ENCODE measurements around the gene COQ5. TPM values are rescaled to one million over a fixed set of nuclear protein-coding genes. Genes with fewer than 3 reads are reported as not detected.

COQ5 gene
- total and polyA plus RNA-seq, 2 of the 4 experiments (the other 2 are of a cell fraction): 21.6 to 25.1 TPM

- dilution Hi-C loops (cut with HindIII; ENCODE audit: low sequenced_read_pairs, unreplicated experiment): no loop called here
- ChIA-PET CTCF (no interaction called here), POLR2A (ENCODE audit: unreplicated experiment) (no interaction called here)
- Histone ChIP-seq H4K91ac (ENCODE audit: insufficient read depth, low read depth, low read length) (peak within 1 kb of the TSS; percentile 55; the same call in 1 of the 2 replicates), H2BK5ac (ENCODE audit: low read depth, low read length, poor library complexity, severe bottlenecking) (peak within 1 kb of the TSS; percentile 69), H3K56ac (ENCODE audit: extremely low read depth, insufficient read depth, low read length) (peak within 1 kb of the TSS; percentile 74; the same call in 1 of the 2 replicates), H3K14ac (replicated peaks; ENCODE audit: low read depth, low read length) (peak within 1 kb of the TSS; percentile 94), H3K79me1 (ENCODE audit: low read depth in 1 of 2, low read length in 2 of 2) (peaks cover 5 to 45% of the 10 kb centered on the region in 2 experiments; a peak in 3 of 4 replicates), H3K23ac (ENCODE audit: low read depth, low read length) (peak within 1 kb of the TSS; percentile 97), H3K18ac (ENCODE audit: low read depth, low read length) (no peak within 1 kb of the TSS; the same call in 1 of the 2 replicates), H2BK120ac (ENCODE audit: low read depth, low read length) (no peak within 1 kb of the TSS), H3K4ac (ENCODE audit: low read depth, low read length) (peak within 1 kb of the TSS; percentile 78), H2AFZ (replicated peaks; ENCODE audit: low read length, poor library complexity) (peak within 1 kb of the TSS; percentile 91), H2BK15ac (ENCODE audit: low read depth, low read length) (no peak within 1 kb of the TSS), H2AK5ac (ENCODE audit: low read depth, low read length) (peak within 1 kb of the TSS; percentile 31; the same call in 1 of the 2 replicates), H3K27ac (ENCODE audit: insufficient read depth, low read length) (peak within 1 kb of the TSS; percentile 55), H2AK9ac (replicated peaks; ENCODE audit: low read depth, low read length, poor library complexity) (peak within 1 kb of the TSS; percentile 97), H3K4me2 (ENCODE audit: low read depth, low read length) (peak within 1 kb of the TSS; percentile 98), H3K9me1 (ENCODE audit: insufficient read depth, low read length) (peaks cover 22% of the 10 kb centered on the region), H3K4me3 (ENCODE audit: insufficient read depth, low read depth, low read length) (peak within 1 kb of the TSS; percentile 58), H3K4me1 (ENCODE audit: control insufficient read depth, insufficient read depth, low read length) (peaks cover 11% of the 10 kb centered on the region; the same call in 1 of the 2 replicates), H2BK20ac (ENCODE audit: low read depth, low read length) (no peak within 1 kb of the TSS), H3K36me3 (ENCODE audit: control insufficient read depth, insufficient read depth, low read length) (peaks cover 3% of the 10 kb centered on the region; the same call in 1 of the 2 replicates), H3K9ac (ENCODE audit: low read depth, low read length) (peak within 1 kb of the TSS; percentile 61), H4K20me1 (ENCODE audit: insufficient read depth, low read length) (peaks cover 47% of the 10 kb centered on the region), H3K9me3 (ENCODE audit: control insufficient read depth, insufficient read depth, low read length) (no peaks in the 10 kb centered on the region), H3K27me3 (ENCODE audit: control insufficient read depth, insufficient read depth, low read length) (no peaks in the 10 kb centered on the region), H4K8ac (ENCODE audit: low read depth in 2 of 2, low read length in 2 of 2) (peak within 1 kb of the TSS; percentile 21 to 88; a peak in 2 of 4 replicates), H4K5ac (ENCODE audit: low read depth, low read length) (no peak within 1 kb of the TSS)
- ATAC-seq (ENCODE audit: low read depth) (peak; percentile 71), DNase-seq (peak; percentile 86)
- intact Hi-C loops (cut with micrococcal nuclease): no loop called here
- 0% methylated on average over 16 of the region's 43 CpGs; no CpG with 5 or more reads in 1 of the 2 experiments for WGBS, 2 experiments (ENCODE audit: extremely low coverage in 2 of 2, insufficient read length in 1 of 2)
- in situ Hi-C loops (cut with MboI; ENCODE audit: low sequenced_read_pairs): no loop called here
- TF ChIP-seq CEBPB (IDR thresholded peaks at IDR 0.05; ENCODE audit: low read depth, low read length) (no peak), POLR2A (IDR thresholded peaks at IDR 0.05; ENCODE audit: low read depth, low read length) (peak; percentile 96), MAZ (IDR thresholded peaks at IDR 0.05; ENCODE audit: borderline replicate concordance, low read depth, low read length) (peak; percentile 44; the same call in 1 of the 2 replicates)
- BruUV-seq (replicated peaks): TSS peak; percentile 68
These were observed 5.3 kb upstream of the COQ5 start, which contains the start of gene RNF10 for GRCh38 chr12:120534203-120534702. TSS of gene RNF10 (plus strand) at chr12:120534356. CDS start at chr12:120534812, 456 bp downstream.
